H1 (cell line): ENCODE measurements around the gene CANX. TPM values are rescaled to one million over a fixed set of nuclear protein-coding genes. Genes with fewer than 3 reads are reported as not detected.
"Not testable (repeated sequence)": the region's sequence is repeated elsewhere in the genome, so short reads cannot be mapped to it uniquely, and the experiment has no call there.

Experiments
- CTCF ChIA-PET: fragments of 300-600 bp; sonication (Branson Sonifier 250); formaldehyde crosslinking; loops from one replicate; lab custom pipeline; 2021; ENCODE audit not compliant: partially characterized antibody; lab: Charles Lee
- POLR2A ChIA-PET: fragments of 300-600 bp; sonication (Branson Sonifier 250); formaldehyde crosslinking; loops from one replicate; lab custom pipeline; 2021; ENCODE audit warnings: inconsistent platforms; ENCODE audit not compliant: partially characterized antibody; lab: Charles Lee
- DNase-seq, 2 experiments: peaks; one replicate each; pipeline versions ENCODE4 v3.0.0 to v3.0.0-alpha.2; 2010 to 2022; ENCODE audit warnings: low spot score in 2 of 2, low read depth in 1 of 2, mixed read lengths in 1 of 2
- FAIRE-seq: peaks from 2 replicates; lab custom pipeline; 2011; peaks lifted over from hg19 to GRCh38; lab: Jason Lieb, UNC
- H2AFZ ChIP-seq: 2 replicates; pipeline ENCODE4 v1.8.1; 2012; ENCODE audit warnings: low read length, inconsistent platforms
- H2AK5ac ChIP-seq: 2 replicates; pipeline ENCODE4 v1.6.1; 2013; ENCODE audit warnings: low read depth, low read length
- H2BK120ac ChIP-seq: replicated peaks from 2 replicates; pipeline ENCODE3; 2013; ENCODE audit warnings: low read depth, low read length, inconsistent platforms
- H2BK12ac ChIP-seq: 2 replicates; pipeline ENCODE4 v1.6.1; 2013; ENCODE audit warnings: low read depth, low read length
- H2BK15ac ChIP-seq: 2 replicates; pipeline ENCODE4 v1.6.1; 2013; ENCODE audit warnings: low read length
- H2BK20ac ChIP-seq: 2 replicates; pipeline ENCODE4 v1.6.1; 2013; ENCODE audit warnings: low read length
- H2BK5ac ChIP-seq: 2 replicates; pipeline ENCODE4 v1.6.1; 2013; ENCODE audit warnings: low read depth, low read length
- H3K14ac ChIP-seq: 2 replicates; pipeline ENCODE4 v1.6.1; 2013; ENCODE audit warnings: inconsistent platforms; ENCODE audit not compliant: insufficient read length
- H3K18ac ChIP-seq: 2 replicates; pipeline ENCODE4 v1.6.1; 2013; ENCODE audit warnings: low read length; ENCODE audit errors: extremely low read depth
- H3K23ac ChIP-seq: 2 replicates; pipeline ENCODE4 v1.6.1; 2013; ENCODE audit warnings: inconsistent platforms; ENCODE audit not compliant: insufficient read length
- H3K23me2 ChIP-seq: 2 replicates; pipeline ENCODE4 v1.6.1; 2013; ENCODE audit warnings: low read depth, low read length
- H3K27ac ChIP-seq: 2 replicates; pipeline ENCODE4 v1.6.1; 2011; ENCODE audit warnings: low read depth, low read length, inconsistent platforms
- H3K27me3 ChIP-seq, 4 experiments: replicated peaks in 1 of 4; 1 replicate in 1 of 4; 2 replicates in 3 of 4; pipeline versions ENCODE4 v1.6.1 to v1.8.1; 2011 to 2013; ENCODE audit warnings: low read length in 3 of 4, mild to moderate bottlenecking in 3 of 4, inconsistent platforms in 2 of 4, mixed read lengths in 2 of 4, moderate library complexity in 1 of 4; ENCODE audit not compliant: control insufficient read depth in 3 of 4, insufficient read depth in 3 of 4; ENCODE audit errors: extremely low read depth in 1 of 4
- H3K36me3 ChIP-seq, 4 experiments: 2 replicates each; pipeline versions ENCODE4 v1.6.1 to v1.8.1; 2011 to 2013; ENCODE audit warnings: mild to moderate bottlenecking in 4 of 4, low read length in 3 of 4, moderate library complexity in 2 of 4, control low read depth in 1 of 4, inconsistent platforms in 1 of 4; ENCODE audit not compliant: insufficient read depth in 4 of 4, control insufficient read depth in 2 of 4
- H3K4ac ChIP-seq: replicated peaks from 2 replicates; pipeline ENCODE3; 2013; ENCODE audit warnings: low read length, low read depth, mixed read lengths, inconsistent platforms; ENCODE audit not compliant: insufficient read length
- H3K4me1 ChIP-seq, 4 experiments: replicated peaks in 1 of 4; 1 replicate in 1 of 4; 2 replicates in 3 of 4; pipeline versions ENCODE4 v1.6.1 to v1.8.1; 2011 to 2013; ENCODE audit warnings: low read length in 3 of 4, inconsistent platforms in 2 of 4, mixed read lengths in 1 of 4; ENCODE audit not compliant: insufficient read depth in 4 of 4, control insufficient read depth in 3 of 4
- H3K4me2 ChIP-seq, 2 experiments: 2 replicates each; pipeline versions ENCODE4 v1.6.1 to v1.8.1; 2011 to 2013; ENCODE audit warnings: low read depth in 2 of 2, low read length in 2 of 2, control low read depth in 1 of 2, inconsistent platforms in 1 of 2, mild to moderate bottlenecking in 1 of 2; ENCODE audit not compliant: insufficient read depth in 1 of 2
- H3K4me3 ChIP-seq, 4 experiments: fragments of 200-600, 300-600 bp in 1 of 4; sonication (generic), shearing (Covaris generic), sonication (Bioruptor Twin) in 1 of 4; 2 replicates each; pipeline versions ENCODE4 v1.5.1 to v1.8.1; 2011 to 2016; ENCODE audit warnings: low read length in 4 of 4, low read depth in 3 of 4, control low read depth in 2 of 4, inconsistent platforms in 2 of 4, mild to moderate bottlenecking in 2 of 4, mixed read lengths in 1 of 4, moderate library complexity in 1 of 4; ENCODE audit not compliant: insufficient read depth in 2 of 4; ENCODE audit errors: extremely low read depth in 1 of 4
- H3K56ac ChIP-seq: replicated peaks from 2 replicates; pipeline ENCODE3; 2013; ENCODE audit warnings: low read depth, mild to moderate bottlenecking, mixed read lengths, low read length, inconsistent platforms; ENCODE audit not compliant: insufficient read length
- H3K79me1 ChIP-seq: 2 replicates; pipeline ENCODE4 v1.6.1; 2013; ENCODE audit warnings: low read depth, low read length, control low read depth
- H3K79me2 ChIP-seq, 2 experiments: 2 replicates each; pipeline versions ENCODE4 v1.6.1 to v1.8.1; 2012 to 2013; ENCODE audit warnings: low read length in 2 of 2, mild to moderate bottlenecking in 2 of 2, inconsistent platforms in 1 of 2; ENCODE audit not compliant: insufficient read depth in 2 of 2, control insufficient read depth in 1 of 2
- H3K9ac ChIP-seq, 4 experiments: replicated peaks in 1 of 4; 1 replicate in 1 of 4; 2 replicates in 3 of 4; pipeline versions ENCODE4 v1.6.1 to v1.8.1; 2011 to 2013; ENCODE audit warnings: low read depth in 3 of 4, low read length in 3 of 4, control low read depth in 2 of 4, mild to moderate bottlenecking in 2 of 4, moderate library complexity in 2 of 4, inconsistent platforms in 1 of 4; ENCODE audit errors: extremely low read depth in 1 of 4
- H3K9me3 ChIP-seq, 2 experiments: 2 replicates each; pipeline versions ENCODE4 v1.6.1 to v1.8.1; 2012 to 2013; ENCODE audit warnings: mild to moderate bottlenecking in 2 of 2, moderate library complexity in 2 of 2, control low read depth in 1 of 2, inconsistent platforms in 1 of 2, low read depth in 1 of 2, low read length in 1 of 2, mixed read lengths in 1 of 2; ENCODE audit not compliant: insufficient read depth in 2 of 2
- H4K20me1 ChIP-seq, 2 experiments: replicated peaks in 1 of 2; 2 replicates each; pipeline versions ENCODE3 to v1.8.1; 2011 to 2013; ENCODE audit warnings: inconsistent platforms in 2 of 2, low read length in 2 of 2, mild to moderate bottlenecking in 1 of 2; ENCODE audit not compliant: insufficient read depth in 2 of 2, control insufficient read depth in 1 of 2
- H4K5ac ChIP-seq: 2 replicates; pipeline ENCODE4 v1.6.1; 2013; ENCODE audit warnings: low read length, low read depth, mixed read lengths, inconsistent platforms; ENCODE audit not compliant: insufficient read length
- H4K8ac ChIP-seq: 2 replicates; pipeline ENCODE4 v1.8.0; 2013; ENCODE audit warnings: mild to moderate bottlenecking, moderate library complexity, low read length, inconsistent platforms; ENCODE audit not compliant: insufficient read depth; ENCODE audit errors: extremely low read depth
- H4K91ac ChIP-seq: replicated peaks from 2 replicates; pipeline ENCODE3; 2013; ENCODE audit warnings: low read length, mixed read lengths, inconsistent platforms; ENCODE audit not compliant: insufficient read length
- WGBS, 2 experiments: shearing (Covaris generic) in 1 of 2; methylation state at CpG; one replicate each; pipeline versions ENCODE4 v1.1.6 to v1.1.7; 2013 to 2015; ENCODE audit warnings: low lambda C conversion rate in 2 of 2, mixed read lengths in 2 of 2, inconsistent platforms in 1 of 2, low coverage in 1 of 2, missing lambda C conversion rate in 1 of 2; ENCODE audit not compliant: insufficient replicate concordance in 2 of 2, insufficient coverage in 1 of 2, insufficient read length in 1 of 2; ENCODE audit errors: extremely low coverage in 1 of 2, missing lambda C conversion rate in 1 of 2; 5-methylcytosine and 5-hydroxymethylcytosine counted together
- polyA plus RNA-seq, 7 experiments: library from polyadenylated mRNA; depleted of rRNA in 3 of 7; stranded (reverse) in 5 of 7; unstranded in 2 of 7; fragments of >200 nt in 5 of 7; fragments of 200-250 nt in 2 of 7; gene quantifications; 1 replicate in 5 of 7; 2 replicates in 1 of 7; 4 replicates in 1 of 7; pipeline versions ENCODE4 v1.2.1 to v1.2.3, GENCODE V29; 2011 to 2013; ENCODE audit warnings: missing spikeins in 2 of 7, mixed read lengths in 2 of 7
- total RNA-seq: library from RNA; stranded (reverse); fragmentation: NEBNext Ultra II Directional; extraction: Animal tissue kit (Norgen Biotek cat#: 25700); gene quantifications from 2 replicates; pipeline ENCODE4 v1.2.1, GENCODE V29; 2021

CANX gene
- total and polyA plus RNA-seq, 2 of the 8 experiments (the other 6 are each of a cell fraction or from before 2014, with no cell fraction given): 136 to 691 TPM

DNA sequence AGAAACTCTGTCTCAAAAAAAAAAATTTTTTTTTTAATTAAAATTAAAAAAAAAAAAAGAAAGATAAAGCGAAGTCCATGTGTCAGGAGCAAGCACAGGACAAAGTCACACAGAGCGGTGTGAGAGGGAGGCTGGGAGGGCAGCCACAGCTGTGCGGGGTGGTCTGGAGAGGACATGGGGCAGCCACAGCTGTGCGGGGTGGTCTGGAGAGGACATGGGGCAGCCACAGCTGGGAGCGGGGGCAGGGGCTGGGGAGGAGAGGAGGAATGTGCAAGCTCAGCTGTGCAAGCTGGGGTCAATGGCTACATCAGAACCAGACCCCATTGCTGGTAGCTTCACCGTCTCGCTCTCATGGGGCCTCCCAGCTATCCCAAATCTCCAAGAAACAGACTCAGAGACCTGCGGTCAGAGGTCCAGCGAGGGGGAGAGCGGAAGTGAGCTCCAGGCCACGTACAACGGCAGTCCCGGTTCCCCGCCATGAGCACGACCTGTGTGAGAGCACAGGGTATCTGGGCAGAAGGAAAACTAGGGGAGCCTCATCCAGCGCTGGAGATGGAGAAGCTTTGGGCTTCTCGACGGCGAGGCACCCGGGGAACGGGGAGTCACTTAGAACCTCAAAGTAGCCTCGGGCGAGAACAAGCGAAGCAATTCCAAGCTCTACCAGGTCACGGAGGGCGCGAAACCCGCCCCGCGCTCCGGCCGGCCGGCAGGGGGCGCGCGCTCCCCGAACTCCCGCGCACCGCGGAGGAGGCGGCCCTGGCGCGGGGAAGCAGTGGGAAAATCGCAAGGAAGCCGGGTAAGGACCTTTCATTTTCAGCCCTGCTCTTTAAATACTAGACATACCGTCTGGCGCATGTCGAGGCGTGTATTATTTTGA, 41.2 kb upstream of the CANX start:
- H2BK12ac ChIP-seq, POLR2A ChIA-PET, H4K8ac ChIP-seq, H3K9me3 ChIP-seq, H2AK5ac ChIP-seq, H3K23me2 ChIP-seq, H3K4me3 ChIP-seq, H3K36me3 ChIP-seq, H3K9ac ChIP-seq, H3K56ac ChIP-seq, H4K20me1 ChIP-seq, H2BK5ac ChIP-seq, H2AFZ ChIP-seq, H2BK20ac ChIP-seq, H2BK120ac ChIP-seq, H3K79me2 ChIP-seq, H3K79me1 ChIP-seq, H3K27ac ChIP-seq, H4K5ac ChIP-seq, CTCF ChIA-PET, H2BK15ac ChIP-seq, H3K4me1 ChIP-seq, DNase-seq, H3K14ac ChIP-seq, H4K91ac ChIP-seq, H3K27me3 ChIP-seq, H3K4ac ChIP-seq, H3K18ac ChIP-seq, H3K23ac ChIP-seq: not testable (repeated sequence)
- 43% methylated on average over 7 of the region's 50 CpGs; no CpG with 5 or more reads in 1 of the 2 experiments for WGBS, 2 experiments
- peak; percentile 45 for FAIRE-seq
- H3K4me2 ChIP-seq: peak overlapping the region in 1 of 2 experiments; percentile 87; a peak in 2 of 4 replicates
